ENCODE measurements around the gene PTPRN2.

DNA sequence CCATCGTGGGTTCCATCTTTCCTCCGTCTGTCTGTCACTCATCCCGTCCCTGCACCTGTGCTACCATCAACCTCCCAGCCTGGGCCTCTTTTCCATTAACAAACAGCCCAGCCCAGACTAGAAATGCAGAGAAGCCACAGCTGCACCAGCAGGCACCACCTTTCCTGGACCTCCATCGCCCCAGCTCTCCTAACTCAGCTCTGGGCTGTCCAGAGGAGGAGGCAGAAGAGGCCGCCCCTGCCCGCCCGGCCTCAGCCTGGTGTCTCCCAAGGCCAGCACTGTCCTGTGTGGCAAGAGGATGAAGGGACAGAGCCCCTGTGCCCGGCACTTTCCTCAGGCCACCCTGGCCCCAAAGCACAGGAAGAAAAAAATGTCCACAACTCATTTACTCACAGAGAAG lies 225.6 kb downstream of the PTPRN2 start:
- TF ChIP-seq TCF7L2 (IDR thresholded peaks at IDR 0.05; ENCODE audit: borderline replicate concordance, extremely low read depth, insufficient read depth, insufficient read length) (no peak), RAD21 (IDR thresholded peaks at IDR 0.05; ENCODE audit: low read depth) (no peak)
- TF ChIP-seq, protein P1, sequence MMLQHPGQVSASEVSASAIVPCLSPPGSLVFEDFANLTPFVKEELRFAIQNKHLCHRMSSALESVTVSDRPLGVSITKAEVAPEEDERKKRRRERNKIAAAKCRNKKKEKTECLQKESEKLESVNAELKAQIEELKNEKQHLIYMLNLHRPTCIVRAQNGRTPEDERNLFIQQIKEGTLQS (IDR thresholded peaks at IDR 0.05) = no peak
